ENCODE results near the gene MYBPC1. TPM values are rescaled to one million over a fixed set of nuclear protein-coding genes. Genes with fewer than 3 reads are reported as not detected.

MYBPC1 gene
- total and polyA plus RNA-seq, 2 of the 4 experiments (the other 2 are of a cell fraction) = not detected

- Histone ChIP-seq H4K5ac (ENCODE audit: low read depth, low read length) (no peak overlapping the region), H3K4ac (ENCODE audit: low read depth, low read length) (no peak overlapping the region), H3K4me1 (ENCODE audit: control insufficient read depth, insufficient read depth, low read length) (no peaks in the 10 kb centered on the region), H2BK20ac (ENCODE audit: low read depth, low read length) (no peak overlapping the region), H3K27ac (ENCODE audit: insufficient read depth, low read length) (no peak overlapping the region), H3K4me2 (ENCODE audit: low read depth, low read length) (no peak overlapping the region), H3K79me1 (ENCODE audit: low read depth in 1 of 2, low read length in 2 of 2) (no peaks in the 10 kb centered on the region), H4K91ac (ENCODE audit: insufficient read depth, low read depth, low read length) (no peak overlapping the region), H4K8ac (ENCODE audit: low read depth in 2 of 2, low read length in 2 of 2) (no peak overlapping the region), H3K23ac (ENCODE audit: low read depth, low read length) (no peak overlapping the region), H2BK5ac (ENCODE audit: low read depth, low read length, poor library complexity, severe bottlenecking) (no peak overlapping the region), H3K18ac (ENCODE audit: low read depth, low read length) (no peak overlapping the region), H3K9ac (ENCODE audit: low read depth, low read length) (no peak overlapping the region), H3K36me3 (ENCODE audit: control insufficient read depth, insufficient read depth, low read length) (no peaks in the 10 kb centered on the region), H2BK120ac (ENCODE audit: low read depth, low read length) (no peak overlapping the region), H3K9me1 (ENCODE audit: insufficient read depth, low read length) (no peaks in the 10 kb centered on the region), H3K14ac (replicated peaks; ENCODE audit: low read depth, low read length) (no peak overlapping the region), H4K20me1 (ENCODE audit: insufficient read depth, low read length) (no peaks in the 10 kb centered on the region), H2BK15ac (ENCODE audit: low read depth, low read length) (no peak overlapping the region), H2AK9ac (replicated peaks; ENCODE audit: low read depth, low read length, poor library complexity) (no peak overlapping the region), H3K56ac (ENCODE audit: extremely low read depth, insufficient read depth, low read length) (no peak overlapping the region), H2AK5ac (ENCODE audit: low read depth, low read length) (no peak overlapping the region), H3K27me3 (ENCODE audit: control insufficient read depth, insufficient read depth, low read length) (no peaks in the 10 kb centered on the region), H3K9me3 (ENCODE audit: control insufficient read depth, insufficient read depth, low read length) (no peaks in the 10 kb centered on the region), H2AFZ (replicated peaks; ENCODE audit: low read length, poor library complexity) (no peak overlapping the region), H3K4me3 (ENCODE audit: insufficient read depth, low read depth, low read length) (no peak overlapping the region)
- 29% methylated on average over 1 of the region's 2 CpGs; no CpG with 5 or more reads in 1 of the 2 experiments for WGBS, 2 experiments (ENCODE audit: extremely low coverage in 2 of 2, insufficient read length in 1 of 2)
- ATAC-seq (ENCODE audit: low read depth) (no peak), DNase-seq (no peak)
- TF ChIP-seq CHD1 (IDR thresholded peaks at IDR 0.05; ENCODE audit: low read depth, low read length) (no peak), CTCF (conservative IDR thresholded peaks at IDR 0.05; ENCODE audit: low read depth, low read length) (no peak)
- intact Hi-C loops (cut with micrococcal nuclease) (no loop called here), dilution Hi-C loops (cut with HindIII; ENCODE audit: low sequenced_read_pairs, unreplicated experiment) (no loop called here), in situ Hi-C loops (cut with MboI; ENCODE audit: low sequenced_read_pairs) (no loop called here)
- ChIA-PET CTCF (no interaction called here), POLR2A (ENCODE audit: unreplicated experiment) (no interaction called here)
- BruUV-seq (replicated peaks) = no TSS peak
Measured at GRCh38 chr12:101619026-101619786, 24.4 kb downstream of the MYBPC1 start.

Measured in IMR-90 (cell line).